Activated CD8-positive, alpha-beta memory T cell treated with anti-CD3 and anti-CD28 coated beads for 1 hour (primary cell): ENCODE results near the gene TRIP12.
A peak's percentile ranks its signal among the peaks of the same experiment; 100 is the strongest.
"Not testable (repeated sequence)": the region's sequence is repeated elsewhere in the genome, so short reads cannot be mapped to it uniquely, and the experiment has no call there.

Source experiments
- DNase-seq, 2 donors: peaks; one replicate each; pipeline ENCODE4 v3.0.0-alpha.2; 2020; ENCODE audit warnings: low read depth in 1 of 2; ENCODE audit errors: extremely low read depth in 1 of 2

Gene TRIP12

GRCh38 chr2:229879191-229879950 is 42.4 kb downstream of the TRIP12 start:
- DNase-seq: no peak

GRCh38 chr2:229875549-229875948 is 46.3 kb downstream of the TRIP12 start:
- no peak for DNase-seq

- DNase-seq: no peak
These were observed 47.2 kb downstream of the TRIP12 start for GRCh38 chr2:229874647-229875046.

GRCh38 chr2:229873123-229873581 is 48.7 kb downstream of the TRIP12 start:
- DNase-seq: no peak

- no peak for DNase-seq
These were observed 50.7 kb downstream of the TRIP12 start for GRCh38 chr2:229870903-229871656.

- DNase-seq: no peak
These were observed 52.6 kb downstream of the TRIP12 start for GRCh38 chr2:229869226-229869625.

- DNase-seq: no peak
These were observed 53.0 kb downstream of the TRIP12 start for GRCh38 chr2:229868794-229869193.

GRCh38 chr2:229865033-229865432 is 56.8 kb downstream of the TRIP12 start:
- DNase-seq: no peak

GRCh38 chr2:229861431-229861830 is 60.4 kb downstream of the TRIP12 start:
- no peak for DNase-seq

GRCh38 chr2:229860334-229860733 is 61.5 kb downstream of the TRIP12 start:
- no peak for DNase-seq

- DNase-seq: no peak
These were observed 63.5 kb downstream of the TRIP12 start for GRCh38 chr2:229858351-229858750.

GRCh38 chr2:229857634-229858033 is 64.2 kb downstream of the TRIP12 start:
- no peak for DNase-seq

- DNase-seq: no peak
These were observed 65.4 kb downstream of the TRIP12 start for GRCh38 chr2:229856413-229856812.

- no peak for DNase-seq
These were observed 66.7 kb downstream of the TRIP12 start for GRCh38 chr2:229855116-229855515.

GRCh38 chr2:229852565-229852964 is 69.2 kb downstream of the TRIP12 start:
- DNase-seq: peak; percentile 19 to 26

GRCh38 chr2:229851870-229852269 is 69.9 kb downstream of the TRIP12 start:
- no peak for DNase-seq

- not testable (repeated sequence) for DNase-seq
These were observed 71.2 kb downstream of the TRIP12 start for GRCh38 chr2:229850355-229851275.

GRCh38 chr2:229849073-229849472 is 72.7 kb downstream of the TRIP12 start:
- DNase-seq: no peak

GRCh38 chr2:229843613-229844012 is 78.2 kb downstream of the TRIP12 start:
- DNase-seq: no peak

- DNase-seq: no peak
These were observed 83.1 kb downstream of the TRIP12 start for GRCh38 chr2:229838729-229839128.

- DNase-seq: no peak
These were observed 85.0 kb downstream of the TRIP12 start for GRCh38 chr2:229836847-229837246.
